HepG2 (cell line): ENCODE measurements around the gene ITSN2. TPM values are rescaled to one million over a fixed set of nuclear protein-coding genes. Genes with fewer than 3 reads are reported as not detected.

Experiments
- BRCA1 ChIP-seq: sonication (generic); formaldehyde crosslinking; IDR thresholded peaks from 2 replicates; pipeline ENCODE4 v1.4.0; 2020; ENCODE audit warnings: missing genetic modification reagents
- DMTF1 ChIP-seq: sonication (generic); formaldehyde crosslinking; IDR thresholded peaks from 2 replicates; pipeline ENCODE4 v1.4.0; 2020; ENCODE audit warnings: mild to moderate bottlenecking, missing genetic modification reagents
- ERF ChIP-seq: IDR thresholded peaks from 2 replicates; pipeline ENCODE4 v1.6.1; 2018; ENCODE audit warnings: missing biosample characterization, missing genetic modification reagents
- FOXJ3 ChIP-seq: sonication (generic); formaldehyde crosslinking; IDR thresholded peaks from 2 replicates; pipeline ENCODE4 v1.4.0; 2020; ENCODE audit warnings: missing genetic modification reagents, mild to moderate bottlenecking, borderline replicate concordance
- HBP1 ChIP-seq: IDR thresholded peaks from 2 replicates; pipeline ENCODE4 v1.6.1; 2016; ENCODE audit warnings: low read depth, control low read depth
- HDAC1 ChIP-seq: sonication (generic); formaldehyde crosslinking; IDR thresholded peaks from 2 replicates; pipeline ENCODE4 v1.5.1; 2020; ENCODE audit warnings: mild to moderate bottlenecking, missing genetic modification reagents
- ISL2 ChIP-seq: sonication (generic); formaldehyde crosslinking; IDR thresholded peaks from 2 replicates; pipeline ENCODE4 v1.5.0; 2020; ENCODE audit warnings: missing genetic modification reagents
- JUNB ChIP-seq: sonication (generic); formaldehyde crosslinking; IDR thresholded peaks from 2 replicates; pipeline ENCODE4 v1.8.0; 2022; ENCODE audit warnings: missing genetic modification reagents, mild to moderate bottlenecking, borderline replicate concordance
- MXD1 ChIP-seq: sonication (generic); formaldehyde crosslinking; IDR thresholded peaks from 2 replicates; pipeline ENCODE4 v1.4.0; 2020; ENCODE audit warnings: mild to moderate bottlenecking, missing genetic modification reagents
- RARA ChIP-seq: IDR thresholded peaks from 2 replicates; pipeline ENCODE4 v1.6.1; 2016; ENCODE audit warnings: missing genetic modification reagents, missing compliant biosample characterization
- SNRNP70 ChIP-seq: fragments of 200-400 bp; formaldehyde crosslinking; IDR thresholded peaks from 2 replicates; pipeline ENCODE4 v1.6.1; 2017; ENCODE audit warnings: mild to moderate bottlenecking, low read depth, low read length, moderate library complexity
- SOX6 ChIP-seq, 2 experiments: fragments of 450-650 bp in 1 of 2; sonication (generic) in 1 of 2; formaldehyde crosslinking in 1 of 2; IDR thresholded peaks; 2 replicates each; pipeline versions ENCODE4 v1.4.0 to v1.6.1; 2017 to 2020; ENCODE audit warnings: antibody characterized with exemption in 1 of 2, mild to moderate bottlenecking in 1 of 2, missing genetic modification reagents in 1 of 2
- TAF1 ChIP-seq: sonication (generic); formaldehyde crosslinking; IDR thresholded peaks from 2 replicates; pipeline ENCODE4 v1.4.0; 2020; ENCODE audit warnings: missing genetic modification reagents
- THAP11 ChIP-seq: IDR thresholded peaks from 2 replicates; pipeline ENCODE4 v1.6.1; 2016; ENCODE audit warnings: missing biosample characterization, missing genetic modification reagents
- ZFX ChIP-seq: sonication (generic); formaldehyde crosslinking; IDR thresholded peaks from 2 replicates; pipeline ENCODE4 v1.4.0; 2020; ENCODE audit warnings: mild to moderate bottlenecking, low read depth, missing genetic modification reagents, moderate library complexity
- ZNF207 ChIP-seq: fragments of 450-650 bp; IDR thresholded peaks from 2 replicates; pipeline ENCODE4 v1.6.1; 2016; ENCODE audit warnings: antibody characterized with exemption, borderline replicate concordance
- ZNF790 ChIP-seq: sonication (generic); formaldehyde crosslinking; IDR thresholded peaks from 2 replicates; pipeline ENCODE4 v1.8.0; 2022; ENCODE audit warnings: missing genetic modification reagents, mild to moderate bottlenecking, borderline replicate concordance
- ZNF841 ChIP-seq: sonication (generic); formaldehyde crosslinking; IDR thresholded peaks from 2 replicates; pipeline ENCODE4 v1.8.1; 2023; ENCODE audit warnings: missing genetic modification reagents, borderline replicate concordance
- polyA plus RNA-seq, 8 experiments: library from polyadenylated mRNA; depleted of rRNA in 3 of 8; stranded (reverse) in 7 of 8; unstranded in 1 of 8; fragments of >200 nt; fragmentation: Illumina TruSeq in 4 of 8; extraction: Trizol in 4 of 8; gene quantifications; 2 replicates each; pipeline versions ENCODE4 v1.2.1 to v1.2.3, GENCODE V29; 2011 to 2016; ENCODE audit warnings: low read depth in 4 of 8, missing spikeins in 1 of 8, mixed read lengths in 1 of 8; ENCODE audit not compliant: insufficient read depth in 1 of 8
- total RNA-seq, 5 experiments: library from RNA; depleted of rRNA; stranded (reverse); fragments of >200 nt; fragmentation: Illumina TruSeq; extraction: Trizol; gene quantifications; 2 replicates each; pipeline ENCODE4 v1.2.3, GENCODE V29; 2016; ENCODE audit warnings: low read depth in 1 of 5
- TF ChIP-seq, protein P1 (sequence below): sonication (generic); formaldehyde crosslinking; IDR thresholded peaks from 2 replicates; pipeline ENCODE4 v1.5.1; 2020; ENCODE audit warnings: mild to moderate bottlenecking, missing genetic modification reagents, borderline replicate concordance
- TF ChIP-seq, protein P2 (sequence below): sonication (generic); formaldehyde crosslinking; IDR thresholded peaks from 2 replicates; pipeline ENCODE4 v1.9.0; 2021; ENCODE audit warnings: missing genetic modification reagents, borderline replicate concordance

ITSN2 gene
- total and polyA plus RNA-seq, 2 of the 13 experiments (the other 11 are each of a cell fraction or from before 2014, with no cell fraction given): 26.0 to 26.6 TPM

- TF ChIP-seq, protein P1, sequence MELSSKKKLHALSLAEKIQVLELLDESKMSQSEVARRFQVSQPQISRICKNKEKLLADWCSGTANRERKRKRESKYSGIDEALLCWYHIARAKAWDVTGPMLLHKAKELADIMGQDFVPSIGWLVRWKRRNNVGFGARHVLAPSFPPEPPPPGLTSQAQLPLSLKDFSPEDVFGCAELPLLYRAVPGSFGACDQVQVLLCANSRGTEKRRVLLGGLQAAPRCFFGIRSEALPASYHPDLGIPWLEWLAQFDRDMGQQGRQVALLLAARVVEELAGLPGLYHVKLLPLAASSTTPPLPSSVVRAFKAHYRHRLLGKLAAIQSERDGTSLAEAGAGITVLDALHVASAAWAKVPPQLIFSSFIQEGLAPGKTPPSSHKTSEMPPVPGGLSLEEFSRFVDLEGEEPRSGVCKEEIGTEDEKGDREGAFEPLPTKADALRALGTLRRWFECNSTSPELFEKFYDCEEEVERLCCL (CRISPR knock-in tag): no peak
- TF ChIP-seq SOX6 (IDR thresholded peaks at IDR 0.05) (no peak), SOX6 (CRISPR knock-in tag; IDR thresholded peaks at IDR 0.05) (peak; percentile 47; the same call in 1 of the 2 replicates), RARA (CRISPR knock-in tag) (no peak), ZNF207 (no peak), FOXJ3 (CRISPR knock-in tag) (no peak), ERF (CRISPR knock-in tag) (peak; percentile 73), TAF1 (CRISPR knock-in tag) (peak; percentile 83; the same call in 1 of the 2 replicates), ZNF841 (CRISPR knock-in tag) (0 out of 2 replicates have a peak, but pooled peaks have one; percentile 59), THAP11 (CRISPR knock-in tag) (peak; percentile 60), ZFX (peak; percentile 98), DMTF1 (CRISPR knock-in tag) (no peak), ZNF790 (peak; percentile 68; the same call in 1 of the 2 replicates), ISL2 (peak; percentile 56), BRCA1 (CRISPR knock-in tag) (peak; percentile 33; the same call in 1 of the 2 replicates), JUNB (CRISPR knock-in tag) (no peak; the same call in 1 of the 2 replicates), HDAC1 (CRISPR knock-in tag) (peak; percentile 80), HBP1 (CRISPR knock-in tag) (peak; percentile 81), SNRNP70 (no peak), MXD1 (peak; percentile 54; the same call in 1 of the 2 replicates)
- TF ChIP-seq, protein P2, sequence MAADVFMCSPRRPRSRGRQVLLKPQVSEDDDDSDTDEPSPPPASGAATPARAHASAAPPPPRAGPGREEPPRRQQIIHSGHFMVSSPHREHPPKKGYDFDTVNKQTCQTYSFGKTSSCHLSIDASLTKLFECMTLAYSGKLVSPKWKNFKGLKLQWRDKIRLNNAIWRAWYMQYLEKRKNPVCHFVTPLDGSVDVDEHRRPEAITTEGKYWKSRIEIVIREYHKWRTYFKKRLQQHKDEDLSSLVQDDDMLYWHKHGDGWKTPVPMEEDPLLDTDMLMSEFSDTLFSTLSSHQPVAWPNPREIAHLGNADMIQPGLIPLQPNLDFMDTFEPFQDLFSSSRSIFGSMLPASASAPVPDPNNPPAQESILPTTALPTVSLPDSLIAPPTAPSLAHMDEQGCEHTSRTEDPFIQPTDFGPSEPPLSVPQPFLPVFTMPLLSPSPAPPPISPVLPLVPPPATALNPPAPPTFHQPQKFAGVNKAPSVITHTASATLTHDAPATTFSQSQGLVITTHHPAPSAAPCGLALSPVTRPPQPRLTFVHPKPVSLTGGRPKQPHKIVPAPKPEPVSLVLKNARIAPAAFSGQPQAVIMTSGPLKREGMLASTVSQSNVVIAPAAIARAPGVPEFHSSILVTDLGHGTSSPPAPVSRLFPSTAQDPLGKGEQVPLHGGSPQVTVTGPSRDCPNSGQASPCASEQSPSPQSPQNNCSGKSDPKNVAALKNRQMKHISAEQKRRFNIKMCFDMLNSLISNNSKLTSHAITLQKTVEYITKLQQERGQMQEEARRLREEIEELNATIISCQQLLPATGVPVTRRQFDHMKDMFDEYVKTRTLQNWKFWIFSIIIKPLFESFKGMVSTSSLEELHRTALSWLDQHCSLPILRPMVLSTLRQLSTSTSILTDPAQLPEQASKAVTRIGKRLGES (CRISPR knock-in tag): 0 out of 2 replicates have a peak, but pooled peaks have one; percentile 12
These were observed at the start of gene ITSN2 (continued) for GRCh38 chr2:24360050-24360962.
